ENCODE data around the gene ST6GALNAC4. TPM values are rescaled to one million over a fixed set of nuclear protein-coding genes. Genes with fewer than 3 reads are reported as not detected.

The ST6GALNAC4 gene
- total RNA-seq, result 10 to 100 TPM; 16.7 to 66.1 (median 47.3) TPM

GRCh38 chr9:127916720-127917581 is at the start of gene ST6GALNAC4:
Gene ST6GALNAC4, minus strand, starts transcription at chr9:127917041. Its CDS starts 622 bp downstream, at chr9:127916419.
- 2 to 20% methylated on average over 1 to 47 of the region's 71 CpGs for WGBS, 2 donors (ENCODE audit: low coverage in 1 of 2)

GRCh38 chr9:127965953-127966352 is 49.1 kb upstream of the ST6GALNAC4 start:
- in situ Hi-C loops (cut with MboI; ENCODE audit: low pct_ligation_motif_present in 1 of 4, low pct_unique_long_range_greater_than_20kb in 1 of 4, low sequenced_read_pairs in 3 of 4), result loop anchor here in 1 of 4 donors (25.0 kb wide), 1 partner anchor 146 kb away; no protein-coding TSS in a partner anchor
- WGBS, 2 donors (ENCODE audit: low coverage in 1 of 2), result 40% methylated on average over 6 of the region's 6 CpGs; no CpG with 5 or more reads in 1 of the 2 donors
- Histone ChIP-seq H3K27ac (peak overlapping the region; percentile 94 to 98 (median 98)), H3K36me3 (no peaks in the 10 kb centered on the region), H3K27me3 (no peaks in the 10 kb centered on the region), H3K4me3 (no peak overlapping the region), H3K9me3 (no peaks in the 10 kb centered on the region), H3K4me1 (peaks cover 86 to 100% (median 97%) of the 10 kb centered on the region in 4 donors)
- TF ChIP-seq CTCF (IDR thresholded peaks at IDR 0.05) (no peak), POLR2AphosphoS5 (IDR thresholded peaks at IDR 0.05) (no peak), POLR2A (IDR thresholded peaks at IDR 0.05) (no peak), EP300 (IDR thresholded peaks at IDR 0.05; ENCODE audit: low read depth) (no peak)
- intact Hi-C loops (cut with DNase I; ENCODE audit: low total_unique reads), result no loop called here
- DNase-seq, result no peak

More at GRCh38 chr9:127916720-127917581, at the start of gene ST6GALNAC4:
- no peaks in the 10 kb centered on the region for H3K36me3 ChIP-seq
- peak within 1 kb of the TSS; percentile 58 to 84 (median 71) for H3K27ac ChIP-seq
- H3K4me3 ChIP-seq, result peak within 1 kb of the TSS; percentile 42 to 54 (median 53)
- peaks cover 3% of the 10 kb centered on the region for H3K27me3 ChIP-seq
- intact Hi-C loops (cut with DNase I; ENCODE audit: low total_unique reads) (no loop called here), in situ Hi-C loops (cut with MboI; ENCODE audit: low pct_ligation_motif_present in 1 of 4, low pct_unique_long_range_greater_than_20kb in 1 of 4, low sequenced_read_pairs in 3 of 4) (loop anchor here in 3 of 4 donors (25.0 kb wide), 2 partner anchors 130 to 330 kb away; partner anchors contain the start of genes CDK9 (in 1 of the 3) and SH2D3C (in 1 of the 3))
- H3K9me3 ChIP-seq, result no peaks in the 10 kb centered on the region
- peak; percentile 28 for TF ChIP-seq POLR2A (IDR thresholded peaks at IDR 0.05)
- TF ChIP-seq CTCF (IDR thresholded peaks at IDR 0.05), result no peak
- TF ChIP-seq POLR2AphosphoS5 (IDR thresholded peaks at IDR 0.05), result peak in 2 of 3 donors; percentile 55 to 59
- peaks cover 27 to 72% (median 62%) of the 10 kb centered on the region in 4 donors for H3K4me1 ChIP-seq
- DNase-seq, result peak; percentile 96

GRCh38 chr9:127963359-127964064 is 46.7 kb upstream of the ST6GALNAC4 start:
- Histone ChIP-seq H3K27me3 (no peaks in the 10 kb centered on the region), H3K4me3 (no peak overlapping the region), H3K27ac (peak overlapping the region; percentile 94 to 98 (median 98)), H3K4me1 (peaks cover 79 to 90% (median 86%) of the 10 kb centered on the region in 4 donors), H3K36me3 (no peaks in the 10 kb centered on the region), H3K9me3 (no peaks in the 10 kb centered on the region)
- in situ Hi-C loops (cut with MboI; ENCODE audit: low pct_ligation_motif_present in 1 of 4, low pct_unique_long_range_greater_than_20kb in 1 of 4, low sequenced_read_pairs in 3 of 4) (loop anchor here in 1 of 4 donors (25.0 kb wide), 1 partner anchor 149 kb away; no protein-coding TSS in a partner anchor), intact Hi-C loops (cut with DNase I; ENCODE audit: low total_unique reads) (no loop called here)
- DNase-seq, result no peak
- WGBS, 2 donors (ENCODE audit: low coverage in 1 of 2), result 65% methylated on average over 18 of the region's 19 CpGs; no CpG with 5 or more reads in 1 of the 2 donors
- TF ChIP-seq CTCF (IDR thresholded peaks at IDR 0.05), result no peak
- TF ChIP-seq EP300 (IDR thresholded peaks at IDR 0.05; ENCODE audit: low read depth), result peak; percentile 66
- peak; percentile 17 to 67 (median 62) for TF ChIP-seq POLR2AphosphoS5 (IDR thresholded peaks at IDR 0.05)

GRCh38 chr9:127963041-127963358 is 46.2 kb upstream of the ST6GALNAC4 start:
- H3K27me3 ChIP-seq, result no peaks in the 10 kb centered on the region
- in situ Hi-C loops (cut with MboI; ENCODE audit: low pct_ligation_motif_present in 1 of 4, low pct_unique_long_range_greater_than_20kb in 1 of 4, low sequenced_read_pairs in 3 of 4) (loop anchor here in 1 of 4 donors (25.0 kb wide), 1 partner anchor 149 kb away; no protein-coding TSS in a partner anchor), intact Hi-C loops (cut with DNase I; ENCODE audit: low total_unique reads) (no loop called here)
- no peak overlapping the region for H3K4me3 ChIP-seq
- TF ChIP-seq CTCF (IDR thresholded peaks at IDR 0.05) (no peak), POLR2A (IDR thresholded peaks at IDR 0.05) (no peak), EP300 (IDR thresholded peaks at IDR 0.05; ENCODE audit: low read depth) (no peak)
- no peaks in the 10 kb centered on the region for H3K36me3 ChIP-seq
- no peak for DNase-seq
- H3K27ac ChIP-seq, result peak overlapping the region; percentile 94 to 98 (median 98)
- peaks cover 74 to 84% (median 81%) of the 10 kb centered on the region in 4 donors for H3K4me1 ChIP-seq
- 71 to 82% methylated on average over 1 to 3 of the region's 3 CpGs for WGBS, 2 donors (ENCODE audit: low coverage in 1 of 2)
- no peaks in the 10 kb centered on the region for H3K9me3 ChIP-seq

Measured in transverse colon (tissue), 4 donors.